Effector memory CD8-positive, alpha-beta T cell (primary cell): Measurements from ENCODE around the gene TMEM245.
"Not testable (repeated sequence)": the region's sequence is repeated elsewhere in the genome, so short reads cannot be mapped to it uniquely, and the experiment has no call there.

Source experiments
- ATAC-seq: fragments of 150-1000 bp; cut with Tn5 transposase; replicated peaks from 2 replicates; pipeline ENCODE4 v1.10.0; 2021; ENCODE audit warnings: mild to moderate bottlenecking, moderate library complexity
- DNase-seq, 3 experiments: peaks; one replicate each; pipeline ENCODE4 v3.0.0; 2021
- H3K27ac Mint-ChIP-seq, 2 donors: one replicate each; pipeline ENCODE4 v1.8.0; 2022; ENCODE audit warnings: mild to moderate bottlenecking in 2 of 2, mixed read lengths in 2 of 2, moderate library complexity in 2 of 2
- H3K27me3 Mint-ChIP-seq, 2 donors: one replicate each; pipeline ENCODE4 v1.8.0; 2022; ENCODE audit warnings: mixed read lengths in 2 of 2
- H3K36me3 Mint-ChIP-seq: one replicate; pipeline ENCODE4 v1.8.0; 2022; ENCODE audit warnings: mild to moderate bottlenecking, moderate library complexity, mixed read lengths; ENCODE audit not compliant: insufficient read depth
- H3K4me1 Mint-ChIP-seq, 2 donors: one replicate each; pipeline ENCODE4 v1.8.0; 2022; ENCODE audit warnings: low read depth in 2 of 2, mixed read lengths in 2 of 2
- H3K4me3 Mint-ChIP-seq, 2 donors: one replicate each; pipeline ENCODE4 v1.8.0; 2022; ENCODE audit warnings: mild to moderate bottlenecking in 2 of 2, mixed read lengths in 2 of 2, moderate library complexity in 2 of 2
- H3K9me3 Mint-ChIP-seq, 2 donors: one replicate each; pipeline ENCODE4 v1.8.0; 2022; ENCODE audit warnings: mixed read lengths in 2 of 2

The TMEM245 gene

DNA sequence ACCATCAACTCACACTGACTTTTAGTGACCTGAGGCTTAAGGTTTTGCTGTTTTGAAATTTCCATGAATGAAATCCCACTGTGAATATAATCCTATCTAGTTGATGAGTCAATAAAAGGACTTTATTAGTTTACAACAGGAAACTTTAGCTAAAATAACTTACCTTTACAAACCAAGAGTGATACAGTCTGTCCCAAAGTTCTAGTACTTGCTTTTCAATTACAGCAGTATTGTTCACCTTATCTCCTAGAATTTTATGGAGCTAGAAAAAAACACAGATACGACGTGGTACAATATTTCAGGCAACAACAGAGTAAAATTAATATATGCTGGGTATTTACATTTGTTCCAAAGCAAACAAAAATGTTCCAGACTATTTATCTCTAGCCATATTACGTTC lies 59.6 kb downstream of the TMEM245 start:
- ATAC-seq = no peak
- Mint-ChIP-seq H3K27ac (no peak overlapping the region), H3K4me1 (peaks cover 0 to 2% of the 10 kb centered on the region in 2 donors), H3K36me3 (peaks cover 63% of the 10 kb centered on the region), H3K4me3 (no peak overlapping the region), H3K27me3 (no peaks in the 10 kb centered on the region), H3K9me3 (no peaks in the 10 kb centered on the region)
- DNase-seq = no peak

GRCh38 chr9:109053121-109053520 lies 66.6 kb downstream of the TMEM245 start:
- DNase-seq, H3K27me3 Mint-ChIP-seq, H3K27ac Mint-ChIP-seq, H3K4me1 Mint-ChIP-seq, H3K4me3 Mint-ChIP-seq, ATAC-seq, H3K9me3 Mint-ChIP-seq: not testable (repeated sequence)
- peaks cover 80% of the 10 kb centered on the region for H3K36me3 Mint-ChIP-seq

DNA sequence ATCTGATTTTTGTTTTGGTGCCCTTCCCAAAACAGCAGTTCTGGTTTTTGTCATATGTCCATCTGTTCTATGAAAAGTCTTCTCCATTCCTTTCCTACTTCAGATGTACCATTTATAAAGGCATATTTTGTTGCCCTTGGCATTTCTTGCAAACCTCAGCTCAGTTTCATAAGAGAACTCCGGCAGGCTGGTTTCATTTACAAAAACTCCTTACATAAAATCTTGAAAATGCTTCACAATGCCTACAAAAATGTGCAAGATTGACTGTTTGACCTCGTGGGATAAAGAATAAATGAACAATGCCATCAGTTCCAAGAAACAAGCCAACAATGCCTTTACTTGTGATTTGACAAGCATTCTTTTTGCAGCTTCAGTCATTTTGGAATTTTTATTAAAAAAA lies 67.3 kb downstream of the TMEM245 start:
- no peak for DNase-seq
- H3K36me3 Mint-ChIP-seq = peaks cover 76% of the 10 kb centered on the region
- H3K4me3 Mint-ChIP-seq = no peak overlapping the region
- H3K27me3 Mint-ChIP-seq = no peaks in the 10 kb centered on the region
- no peak for ATAC-seq
- no peaks in the 10 kb centered on the region for H3K9me3 Mint-ChIP-seq
- peaks cover 0 to 3% of the 10 kb centered on the region in 2 donors for H3K4me1 Mint-ChIP-seq
- no peak overlapping the region for H3K27ac Mint-ChIP-seq

DNA sequence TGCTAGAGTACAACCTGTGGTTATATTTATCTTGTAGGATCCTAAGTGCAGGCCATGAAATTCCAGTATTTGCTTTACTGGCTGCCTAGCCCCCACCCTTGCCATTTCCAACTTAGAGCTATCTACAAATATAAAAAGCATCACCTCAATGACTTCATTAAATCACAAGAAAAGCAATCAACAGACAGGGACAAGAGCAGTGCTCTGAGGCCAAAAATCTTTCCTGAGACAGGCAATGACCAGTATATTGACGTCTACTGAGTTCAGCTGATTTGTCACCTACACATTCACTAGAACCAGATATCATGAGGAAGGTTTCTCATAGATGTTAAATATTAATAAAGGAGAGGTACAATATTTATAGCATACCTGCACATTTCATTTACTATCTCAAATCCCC lies 68.0 kb downstream of the TMEM245 start:
- H3K27me3 Mint-ChIP-seq = no peaks in the 10 kb centered on the region
- peaks cover 74% of the 10 kb centered on the region for H3K36me3 Mint-ChIP-seq
- ATAC-seq (no peak), DNase-seq (no peak)
- no peaks in the 10 kb centered on the region for H3K9me3 Mint-ChIP-seq
- no peak overlapping the region for H3K4me3 Mint-ChIP-seq
- peaks cover 0 to 3% of the 10 kb centered on the region in 2 donors for H3K4me1 Mint-ChIP-seq
- no peak overlapping the region for H3K27ac Mint-ChIP-seq

GRCh38 chr9:109050444-109050843 lies 69.3 kb downstream of the TMEM245 start:
- DNase-seq (no peak), ATAC-seq (no peak)
- Mint-ChIP-seq H3K36me3 (peaks cover 69% of the 10 kb centered on the region), H3K4me3 (no peak overlapping the region), H3K27me3 (no peaks in the 10 kb centered on the region), H3K4me1 (peaks cover 0 to 3% of the 10 kb centered on the region in 2 donors), H3K9me3 (no peaks in the 10 kb centered on the region), H3K27ac (peak overlapping the region in 1 of 2 donors; percentile 17)

DNA sequence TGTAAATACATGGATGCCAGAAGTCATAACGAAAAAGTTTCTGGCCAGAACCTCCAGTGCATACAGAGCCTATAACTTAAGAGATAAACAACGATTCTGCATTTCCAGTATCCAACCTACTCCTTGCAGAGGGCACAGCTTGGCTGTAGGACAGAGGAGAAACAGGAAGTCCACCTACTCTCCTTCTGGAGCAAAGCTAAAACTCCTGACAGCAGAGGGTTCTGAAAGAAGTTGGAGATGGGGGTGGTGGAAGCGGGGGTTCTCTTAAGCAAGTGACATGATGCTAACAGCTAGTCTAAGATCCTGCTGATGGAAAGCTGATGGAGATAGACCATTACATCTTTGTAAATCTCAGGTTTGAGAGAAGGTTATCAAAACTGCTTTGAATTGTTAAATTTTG lies 70.9 kb downstream of the TMEM245 start:
- no peak overlapping the region for H3K4me3 Mint-ChIP-seq
- no peak overlapping the region for H3K27ac Mint-ChIP-seq
- H3K27me3 Mint-ChIP-seq = no peaks in the 10 kb centered on the region
- no peak for ATAC-seq
- no peaks in the 10 kb centered on the region for H3K4me1 Mint-ChIP-seq
- H3K36me3 Mint-ChIP-seq = peaks cover 64% of the 10 kb centered on the region
- DNase-seq = no peak
- no peaks in the 10 kb centered on the region for H3K9me3 Mint-ChIP-seq

- ATAC-seq (no peak), DNase-seq (no peak)
- Mint-ChIP-seq H3K4me3 (no peak overlapping the region), H3K27ac (no peak overlapping the region), H3K36me3 (peaks cover 58% of the 10 kb centered on the region), H3K4me1 (no peaks in the 10 kb centered on the region), H3K27me3 (no peaks in the 10 kb centered on the region), H3K9me3 (no peaks in the 10 kb centered on the region)
Measured at GRCh38 chr9:109047259-109047658, 72.5 kb downstream of the TMEM245 start.

GRCh38 chr9:109046346-109046745 lies 73.4 kb downstream of the TMEM245 start:
- Mint-ChIP-seq H3K9me3 (no peaks in the 10 kb centered on the region), H3K27me3 (no peaks in the 10 kb centered on the region), H3K4me3 (no peak overlapping the region), H3K36me3 (peaks cover 59% of the 10 kb centered on the region), H3K4me1 (no peaks in the 10 kb centered on the region), H3K27ac (no peak overlapping the region)
- ATAC-seq (no peak), DNase-seq (no peak)

GRCh38 chr9:109043578-109043977 lies 76.2 kb downstream of the TMEM245 start:
- H3K9me3 Mint-ChIP-seq = no peaks in the 10 kb centered on the region
- DNase-seq (no peak), ATAC-seq (no peak)
- peaks cover 35% of the 10 kb centered on the region for H3K36me3 Mint-ChIP-seq
- no peaks in the 10 kb centered on the region for H3K27me3 Mint-ChIP-seq
- no peak overlapping the region for H3K27ac Mint-ChIP-seq
- H3K4me3 Mint-ChIP-seq = no peak overlapping the region
- no peaks in the 10 kb centered on the region for H3K4me1 Mint-ChIP-seq

DNA sequence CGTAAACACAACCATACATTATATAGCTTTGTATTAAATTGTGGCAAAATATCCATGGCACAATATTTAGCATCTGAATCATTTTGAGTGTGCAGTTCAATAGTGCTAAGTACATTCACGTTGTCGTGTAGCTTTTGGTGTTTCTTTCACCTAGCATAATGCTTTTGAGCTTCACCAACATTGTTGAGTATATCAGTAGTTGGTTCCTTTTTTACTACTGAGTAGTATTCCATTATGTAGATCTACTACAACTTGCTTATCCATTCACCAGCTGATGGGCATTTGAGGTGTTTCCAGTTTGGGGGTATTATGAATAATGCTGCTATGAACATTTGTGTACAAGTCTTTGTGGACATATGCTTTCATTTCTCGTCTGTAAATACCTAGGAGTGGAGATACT lies 79.2 kb downstream of the TMEM245 start:
- H3K4me3 Mint-ChIP-seq = no peak overlapping the region
- no peaks in the 10 kb centered on the region for H3K9me3 Mint-ChIP-seq
- H3K36me3 Mint-ChIP-seq = peaks cover 29% of the 10 kb centered on the region
- H3K27me3 Mint-ChIP-seq = no peaks in the 10 kb centered on the region
- no peak overlapping the region for H3K27ac Mint-ChIP-seq
- DNase-seq = no peak
- no peaks in the 10 kb centered on the region for H3K4me1 Mint-ChIP-seq
- no peak for ATAC-seq

DNA sequence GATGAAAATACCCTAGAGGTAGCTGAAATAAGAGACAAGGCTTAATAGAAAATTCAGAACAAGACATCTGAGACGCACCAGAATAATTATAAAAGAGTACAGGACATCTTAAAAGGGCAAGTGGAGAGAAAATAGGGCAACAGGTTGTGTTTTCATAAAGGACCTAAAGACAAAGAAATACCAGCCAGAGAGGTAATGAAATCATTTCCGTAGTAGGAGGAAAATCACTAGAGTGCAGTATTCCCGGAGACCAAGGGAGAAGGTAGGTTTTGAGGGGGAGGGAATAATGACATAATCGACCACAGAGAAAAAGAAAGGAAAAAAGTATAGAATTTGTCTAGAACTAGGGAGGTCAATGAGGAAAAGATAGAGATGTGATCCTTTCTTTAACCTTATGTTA lies 80.2 kb downstream of the TMEM245 start:
- Mint-ChIP-seq H3K27ac (no peak overlapping the region), H3K27me3 (no peaks in the 10 kb centered on the region), H3K36me3 (peaks cover 27% of the 10 kb centered on the region), H3K4me1 (no peaks in the 10 kb centered on the region), H3K4me3 (no peak overlapping the region), H3K9me3 (no peaks in the 10 kb centered on the region)
- no peak for ATAC-seq
- DNase-seq = no peak

- Mint-ChIP-seq H3K4me3 (no peak overlapping the region), H3K27ac (peak overlapping the region in 1 of 2 donors; percentile 66), H3K27me3 (no peaks in the 10 kb centered on the region), H3K4me1 (no peaks in the 10 kb centered on the region), H3K36me3 (peaks cover 28% of the 10 kb centered on the region), H3K9me3 (no peaks in the 10 kb centered on the region)
- DNase-seq (no peak), ATAC-seq (no peak)
Measured at GRCh38 chr9:109037946-109038715, 81.6 kb downstream of the TMEM245 start.

- no peak overlapping the region for H3K4me3 Mint-ChIP-seq
- peaks cover 33% of the 10 kb centered on the region for H3K36me3 Mint-ChIP-seq
- no peaks in the 10 kb centered on the region for H3K4me1 Mint-ChIP-seq
Measured at GRCh38 chr9:109036744-109037680, 82.7 kb downstream of the TMEM245 start.

More at GRCh38 chr9:109036744-109037680, 82.7 kb downstream of the TMEM245 start:
- Mint-ChIP-seq H3K27ac (peak overlapping the region in 1 of 2 donors; percentile 1), H3K27me3 (no peaks in the 10 kb centered on the region), H3K9me3 (no peaks in the 10 kb centered on the region)
- ATAC-seq = no peak
- DNase-seq = no peak
